Esophagus muscularis mucosa (tissue), 4 donors: ENCODE data around the gene DOCK3. TPM values are rescaled to one million over a fixed set of nuclear protein-coding genes. Genes with fewer than 3 reads are reported as not detected.

ENCODE experiments used
- DNase-seq: peaks from one replicate; pipeline ENCODE4 v3.0.0-alpha.2; 2017; ENCODE audit errors: extremely low spot score
- H3K27ac ChIP-seq, 4 donors: fragments of 200-600 bp; sonication (generic); replicated peaks in 1 of 4; 1 replicate in 3 of 4; 2 replicates in 1 of 4; pipeline ENCODE4 v1.5.1; 2016 to 2019; ENCODE audit warnings: mild to moderate bottlenecking in 1 of 4
- H3K27me3 ChIP-seq, 4 donors: fragments of 200-600 bp; sonication (generic); one replicate each; pipeline versions ENCODE4 v1.5.1 to v1.6.0; 2016 to 2019
- H3K36me3 ChIP-seq, 4 donors: fragments of 200-600 bp; sonication (generic); one replicate each; pipeline ENCODE4 v1.5.1; 2016 to 2019
- H3K4me1 ChIP-seq, 4 donors: fragments of 200-600 bp; sonication (generic); one replicate each; pipeline ENCODE4 v1.5.1; 2016 to 2019
- H3K4me3 ChIP-seq, 4 donors: fragments of 200-600 bp; sonication (generic); 1 replicate in 2 of 4; 2 replicates in 2 of 4; pipeline ENCODE4 v1.5.1; 2016 to 2019; ENCODE audit warnings: mild to moderate bottlenecking in 4 of 4, moderate library complexity in 1 of 4
- H3K9me3 ChIP-seq, 4 donors: fragments of 200-600 bp; sonication (generic); 1 replicate in 3 of 4; 2 replicates in 1 of 4; pipeline ENCODE4 v1.5.1; 2016 to 2019
- CTCF ChIP-seq, 3 experiments: fragments of 200-600 bp in 2 of 3; fragments of 450-650 bp in 1 of 3; sonication (generic) in 2 of 3; IDR thresholded peaks; one replicate each; pipeline ENCODE4 v1.5.1; 2017 to 2019; ENCODE audit warnings: antibody characterized with exemption in 3 of 3, mild to moderate bottlenecking in 2 of 3, moderate library complexity in 1 of 3
- EP300 ChIP-seq: sonication (generic); formaldehyde crosslinking; IDR thresholded peaks from one replicate; pipeline ENCODE4 v1.6.1; 2017; ENCODE audit warnings: antibody characterized with exemption
- POLR2A ChIP-seq: fragments of 450-650 bp; IDR thresholded peaks from one replicate; pipeline ENCODE4 v1.6.1; 2017; ENCODE audit warnings: antibody characterized with exemption, moderate library complexity, mild to moderate bottlenecking, low read depth
- POLR2AphosphoS5 ChIP-seq, 2 donors: sonication (generic); formaldehyde crosslinking; IDR thresholded peaks; one replicate each; pipeline ENCODE4 v1.6.1; 2017; ENCODE audit warnings: antibody characterized with exemption in 2 of 2
- WGBS: methylation state at CpG from one replicate; pipeline ENCODE4 v1.1.5; 2018; 5-methylcytosine and 5-hydroxymethylcytosine counted together
- intact Hi-C: fragments of 100-400 bp; cut with DNase I; formaldehyde crosslinking; loops from one replicate; pipeline ENCODE4 v1.15.1; 2023
- total RNA-seq, 4 donors: library from RNA; depleted of rRNA; stranded (reverse); fragments of >200 nt; gene quantifications; one replicate each; pipeline versions ENCODE4 v1.1.0 to v1.2.1, GENCODE V29; 2016

The DOCK3 gene
- total RNA-seq, result 10 to 100 TPM in 1 of 4 donors, 1 to 10 TPM in 3; 5.4 to 10.6 (median 7.2) TPM

- intact Hi-C loops, result loop anchor here (10.0 kb wide), 1 partner anchor 700 kb away; no protein-coding TSS in a partner anchor
- TF ChIP-seq POLR2AphosphoS5 (IDR thresholded peaks at IDR 0.05), result no peak
- TF ChIP-seq EP300, result no peak
- no peak for TF ChIP-seq CTCF (IDR thresholded peaks at IDR 0.05)
- no peak for TF ChIP-seq POLR2A
- peaks cover 0 to 38% (median 23%) of the 10 kb centered on the region in 4 donors for H3K4me1 ChIP-seq
- no peaks in the 10 kb centered on the region for H3K9me3 ChIP-seq
- no peaks in the 10 kb centered on the region for H3K36me3 ChIP-seq
- peak; percentile 68 for DNase-seq
- peak within 1 kb of the TSS; percentile 62 to 76 (median 66) for H3K27ac ChIP-seq
- peaks cover 0 to 33% (median 1%) of the 10 kb centered on the region in 4 donors for H3K27me3 ChIP-seq
- H3K4me3 ChIP-seq, result peak within 1 kb of the TSS; percentile 63 to 86 (median 68)
- WGBS, result 5% methylated on average over 11 of the region's 89 CpGs
Observed at GRCh38 chr3:50674349-50675178, at the start of gene DOCK3. Gene DOCK3, plus strand, starts transcription at chr3:50674927. Its CDS starts 337 bp downstream, at chr3:50675264.

- H3K27ac ChIP-seq, result no peak overlapping the region
- H3K4me1 ChIP-seq, result peaks cover 27 to 75% (median 39%) of the 10 kb centered on the region in 4 donors
- no peaks in the 10 kb centered on the region for H3K9me3 ChIP-seq
- intact Hi-C loops, result no loop called here
- no peaks in the 10 kb centered on the region for H3K27me3 ChIP-seq
- no peak for DNase-seq
- H3K4me3 ChIP-seq, result no peak overlapping the region
- no peak for TF ChIP-seq CTCF (IDR thresholded peaks at IDR 0.05)
- TF ChIP-seq POLR2A, result no peak
- TF ChIP-seq POLR2AphosphoS5 (IDR thresholded peaks at IDR 0.05), result no peak
- TF ChIP-seq EP300, result no peak
- peaks cover 0 to 13% (median 10%) of the 10 kb centered on the region in 4 donors for H3K36me3 ChIP-seq
- 78% methylated on average over 15 of the region's 18 CpGs for WGBS
Observed at GRCh38 chr3:50625231-50626182, 49.2 kb upstream of the DOCK3 start.

GRCh38 chr3:50626401-50626800 lies 48.3 kb upstream of the DOCK3 start:
- intact Hi-C loops, result no loop called here
- Histone ChIP-seq H3K27me3 (no peaks in the 10 kb centered on the region), H3K36me3 (peaks cover 0 to 13% (median 10%) of the 10 kb centered on the region in 4 donors), H3K9me3 (no peaks in the 10 kb centered on the region), H3K4me1 (peaks cover 28 to 72% (median 35%) of the 10 kb centered on the region in 4 donors), H3K4me3 (no peak overlapping the region), H3K27ac (no peak overlapping the region)
- DNase-seq, result no peak
- 87% methylated on average over 3 of the region's 3 CpGs for WGBS
- no peak for TF ChIP-seq POLR2AphosphoS5 (IDR thresholded peaks at IDR 0.05)
- TF ChIP-seq CTCF (IDR thresholded peaks at IDR 0.05), result no peak
- TF ChIP-seq EP300, result no peak
- TF ChIP-seq POLR2A, result no peak

- no peak overlapping the region for H3K27ac ChIP-seq
- H3K4me3 ChIP-seq, result no peak overlapping the region
- WGBS, result 67% methylated on average over 2 of the region's 6 CpGs
- H3K36me3 ChIP-seq, result peaks cover 0 to 9% (median 6%) of the 10 kb centered on the region in 4 donors
- DNase-seq, result no peak
- TF ChIP-seq POLR2AphosphoS5 (IDR thresholded peaks at IDR 0.05), result no peak
- TF ChIP-seq CTCF (IDR thresholded peaks at IDR 0.05), result no peak
- TF ChIP-seq POLR2A, result no peak
- TF ChIP-seq EP300, result no peak
- no peaks in the 10 kb centered on the region for H3K9me3 ChIP-seq
- H3K4me1 ChIP-seq, result peaks cover 28 to 77% (median 32%) of the 10 kb centered on the region in 4 donors
- no peaks in the 10 kb centered on the region for H3K27me3 ChIP-seq
- intact Hi-C loops, result no loop called here
Observed at GRCh38 chr3:50627407-50628051, 47.2 kb upstream of the DOCK3 start.
